WTC11 (cell line): ENCODE results near the gene RBMS1.
"Not testable (repeated sequence)": the region's sequence is repeated elsewhere in the genome, so short reads cannot be mapped to it uniquely, and the experiment has no call there.

Experiments
- ATF1 ChIP-seq: sonication (generic); formaldehyde crosslinking; IDR thresholded peaks from 2 replicates; pipeline ENCODE4 v1.8.1; 2023; ENCODE audit warnings: mild to moderate bottlenecking, moderate library complexity, missing genetic modification reagents
- CREB1 ChIP-seq: sonication (generic); formaldehyde crosslinking; IDR thresholded peaks from 2 replicates; pipeline ENCODE4 v1.8.0; 2023; ENCODE audit warnings: mild to moderate bottlenecking, missing genetic modification reagents
- CTCF ChIP-seq: fragments of 200-600 bp; IDR thresholded peaks from 2 replicates; pipeline ENCODE4 v1.8.0; 2022; ENCODE audit warnings: antibody characterized with exemption
- FOXK1 ChIP-seq: sonication (generic); formaldehyde crosslinking; IDR thresholded peaks from 2 replicates; pipeline ENCODE4 v1.8.0; 2022; ENCODE audit warnings: mild to moderate bottlenecking, moderate library complexity, missing genetic modification reagents
- NFATC4 ChIP-seq: fragments of 250-450 bp; sonication (Bioruptor Pico); IDR thresholded peaks from 2 replicates; pipeline ENCODE4 v1.9.0; 2021; ENCODE audit warnings: mild to moderate bottlenecking
- ZNF425 ChIP-seq: fragments of 250-450 bp; sonication (Bioruptor Pico); conservative IDR thresholded peaks from 2 replicates; pipeline ENCODE4 v1.9.0; 2021; ENCODE audit warnings: mild to moderate bottlenecking

- TF ChIP-seq CREB1 (CRISPR knock-in tag); NFATC4 (CRISPR knock-in tag); FOXK1 (CRISPR knock-in tag); ATF1 (CRISPR knock-in tag); CTCF; ZNF425 (CRISPR knock-in tag): not testable (repeated sequence)
Measured at GRCh38 chr2:160488289-160488688, 5.3 kb downstream of the RBMS1 start.
